G401.6 (cell line): Measurements from ENCODE around the gene NIPAL1.
"Not testable (repeated sequence)": the region's sequence is repeated elsewhere in the genome, so short reads cannot be mapped to it uniquely, and the experiment has no call there.

Experiments used
- FAIRE-seq: peaks from 2 replicates; lab custom pipeline; 2012; peaks lifted over from hg19 to GRCh38; lab: Jason Lieb, UNC

NIPAL1 gene

GRCh38 chr4:48016141-48017107, at the start of gene NIPAL1, which contains the start of gene CNGA1:
Gene NIPAL1, plus strand, starts transcription at chr4:48016772. Its CDS starts 68 bp downstream, at chr4:48016840.
Gene CNGA1, minus strand, starts transcription at chr4:48016681. Its CDS starts 63,992 bp downstream, at chr4:47952689.
- no peak for FAIRE-seq

GRCh38 chr4:47968847-47969246, 47.7 kb upstream of the NIPAL1 start:
- FAIRE-seq, result no peak

- FAIRE-seq, result no peak
These were observed 44.4 kb upstream of the NIPAL1 start for GRCh38 chr4:47972181-47972580.

- no peak for FAIRE-seq
These were observed 43.9 kb upstream of the NIPAL1 start for GRCh38 chr4:47972721-47973120.

- FAIRE-seq, result no peak
These were observed 42.0 kb upstream of the NIPAL1 start for GRCh38 chr4:47974566-47974965.

GRCh38 chr4:47990145-47990544, 26.4 kb upstream of the NIPAL1 start:
- FAIRE-seq, result no peak

GRCh38 chr4:47992475-47992874, 24.1 kb upstream of the NIPAL1 start:
- not testable (repeated sequence) for FAIRE-seq

GRCh38 chr4:47996021-47996420, 20.6 kb upstream of the NIPAL1 start:
- FAIRE-seq, result no peak

- FAIRE-seq, result no peak
These were observed 14.3 kb upstream of the NIPAL1 start for GRCh38 chr4:48002267-48002666.

GRCh38 chr4:48003568-48003967, 13.0 kb upstream of the NIPAL1 start:
- not testable (repeated sequence) for FAIRE-seq

GRCh38 chr4:48005781-48006180, 10.8 kb upstream of the NIPAL1 start:
- no peak for FAIRE-seq

GRCh38 chr4:48008021-48008596, 8.5 kb upstream of the NIPAL1 start:
- FAIRE-seq, result peak; percentile 21

GRCh38 chr4:48010906-48011305, 5.7 kb upstream of the NIPAL1 start:
- FAIRE-seq, result not testable (repeated sequence)

GRCh38 chr4:48011722-48012121, 4.8 kb upstream of the NIPAL1 start:
- no peak for FAIRE-seq

- FAIRE-seq, result no peak
These were observed 3.7 kb upstream of the NIPAL1 start for GRCh38 chr4:48012824-48013223.

GRCh38 chr4:48015216-48015615, 1.4 kb upstream of the NIPAL1 start:
- no peak for FAIRE-seq

- no peak for FAIRE-seq
These were observed 894 bp upstream of the NIPAL1 start for GRCh38 chr4:48015678-48016077.

GRCh38 chr4:48017108-48017571, 568 bp downstream of the NIPAL1 start:
- FAIRE-seq, result no peak

- FAIRE-seq, result no peak
These were observed 1.5 kb downstream of the NIPAL1 start for GRCh38 chr4:48018112-48018511.

GRCh38 chr4:48021100-48021499, 4.5 kb downstream of the NIPAL1 start:
- no peak for FAIRE-seq

GRCh38 chr4:48022192-48022799, 5.7 kb downstream of the NIPAL1 start:
- no peak for FAIRE-seq

GRCh38 chr4:48024522-48024921, 8.0 kb downstream of the NIPAL1 start:
- FAIRE-seq, result no peak

- no peak for FAIRE-seq
These were observed 8.4 kb downstream of the NIPAL1 start for GRCh38 chr4:48025005-48025404.
